ENCODE measurements around the gene SLC16A8.

SLC16A8 gene

GRCh38 chr22:38073150-38074130 is 10.5 kb downstream of the SLC16A8 start:
- TF ChIP-seq BACH2 (CRISPR knock-in tag; IDR thresholded peaks at IDR 0.05; ENCODE audit: borderline replicate concordance) (no peak), PPARA (CRISPR knock-in tag; IDR thresholded peaks at IDR 0.05; ENCODE audit: borderline replicate concordance) (no peak), ZFP3 (CRISPR knock-in tag; IDR thresholded peaks at IDR 0.05) (no peak)
- no peak for ATAC-seq

DNA sequence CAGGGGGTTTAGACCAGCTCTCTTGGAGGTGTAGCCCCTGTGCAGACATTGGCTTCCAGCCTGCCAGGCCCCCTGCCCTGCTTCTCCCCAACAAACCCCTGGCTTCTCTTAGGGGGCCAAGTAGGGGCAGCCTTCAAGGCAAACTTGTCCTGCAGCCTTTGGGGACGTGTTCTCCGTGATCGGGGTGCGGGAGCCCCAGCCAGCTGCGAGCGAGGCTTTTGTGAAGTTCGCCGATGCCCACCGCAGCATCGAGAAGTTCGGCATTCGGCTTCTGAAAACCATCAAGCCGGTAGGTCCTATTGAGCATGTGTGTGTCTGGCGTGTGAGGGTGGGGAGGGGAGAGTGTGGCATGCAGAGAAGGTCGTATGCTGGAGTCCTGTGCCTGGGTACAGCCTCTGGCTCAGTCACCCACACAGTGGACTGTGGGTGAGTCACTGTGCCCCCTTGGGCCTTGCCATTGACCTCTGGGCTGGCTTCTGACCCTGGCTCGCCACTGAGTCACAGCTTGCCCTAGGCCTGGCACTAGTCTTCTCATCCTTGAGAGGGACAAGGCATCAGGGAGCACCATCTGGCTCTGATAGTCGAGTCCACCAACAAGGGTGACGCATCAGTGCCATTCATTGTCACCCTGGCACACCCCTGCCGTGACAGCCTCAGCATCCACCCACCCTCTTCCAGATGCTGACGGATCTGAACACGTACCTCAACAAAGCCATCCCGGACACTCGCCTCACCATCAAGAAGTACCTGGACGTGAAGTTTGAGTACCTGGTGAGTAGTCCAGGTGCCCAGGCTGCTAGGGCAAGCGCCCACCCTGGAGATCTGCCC is 11.4 kb downstream of the SLC16A8 start:
- TF ChIP-seq TCF4 (CRISPR knock-in tag; IDR thresholded peaks at IDR 0.05; ENCODE audit: borderline replicate concordance) (no peak), ISL1 (CRISPR knock-in tag; IDR thresholded peaks at IDR 0.05) (no peak), GLIS3 (CRISPR knock-in tag; IDR thresholded peaks at IDR 0.05) (no peak), ZC3H10 (CRISPR knock-in tag; IDR thresholded peaks at IDR 0.05) (no peak), ARNTL (CRISPR knock-in tag; IDR thresholded peaks at IDR 0.05; ENCODE audit: borderline replicate concordance, low read depth) (no peak), TOX (CRISPR knock-in tag; IDR thresholded peaks at IDR 0.05; ENCODE audit: borderline replicate concordance) (no peak), SNAI2 (CRISPR knock-in tag; IDR thresholded peaks at IDR 0.05) (no peak), CREB5 (CRISPR knock-in tag; IDR thresholded peaks at IDR 0.05; ENCODE audit: low read depth) (no peak), ZNF70 (CRISPR knock-in tag; IDR thresholded peaks at IDR 0.05) (no peak), CSRNP3 (CRISPR knock-in tag; IDR thresholded peaks at IDR 0.05) (no peak), ZFP30 (CRISPR knock-in tag; IDR thresholded peaks at IDR 0.05) (no peak), BACH2 (CRISPR knock-in tag; IDR thresholded peaks at IDR 0.05; ENCODE audit: borderline replicate concordance) (no peak), ESRRG (CRISPR knock-in tag; IDR thresholded peaks at IDR 0.05) (no peak), PATZ1 (CRISPR knock-in tag; IDR thresholded peaks at IDR 0.05; ENCODE audit: borderline replicate concordance) (no peak), CSDC2 (CRISPR knock-in tag; IDR thresholded peaks at IDR 0.05) (no peak), TSHZ2 (CRISPR knock-in tag; IDR thresholded peaks at IDR 0.05) (no peak), ZNF565 (CRISPR knock-in tag; conservative IDR thresholded peaks at IDR 0.05; ENCODE audit: low read depth) (no peak), OSR1 (CRISPR knock-in tag; IDR thresholded peaks at IDR 0.05) (no peak), POU6F1 (CRISPR knock-in tag; IDR thresholded peaks at IDR 0.05; ENCODE audit: borderline replicate concordance, low read depth) (no peak)

More for the DNA sequence above, 11.4 kb downstream of the SLC16A8 start:
- no peak for ATAC-seq
